SKM-1 (cell line): ENCODE data around the gene NMD3.
"Not testable (repeated sequence)": the region's sequence is repeated elsewhere in the genome, so short reads cannot be mapped to it uniquely, and the experiment has no call there.

Source experiments
- DNase-seq: peaks from one replicate; lab custom pipeline; 2025; ENCODE audit not compliant: unreplicated experiment; lab: John Stamatoyannopoulos, UW

The NMD3 gene

GRCh38 chr3:161274691-161275298 is 53.7 kb downstream of the NMD3 start:
- peak; percentile 14 for DNase-seq

DNA sequence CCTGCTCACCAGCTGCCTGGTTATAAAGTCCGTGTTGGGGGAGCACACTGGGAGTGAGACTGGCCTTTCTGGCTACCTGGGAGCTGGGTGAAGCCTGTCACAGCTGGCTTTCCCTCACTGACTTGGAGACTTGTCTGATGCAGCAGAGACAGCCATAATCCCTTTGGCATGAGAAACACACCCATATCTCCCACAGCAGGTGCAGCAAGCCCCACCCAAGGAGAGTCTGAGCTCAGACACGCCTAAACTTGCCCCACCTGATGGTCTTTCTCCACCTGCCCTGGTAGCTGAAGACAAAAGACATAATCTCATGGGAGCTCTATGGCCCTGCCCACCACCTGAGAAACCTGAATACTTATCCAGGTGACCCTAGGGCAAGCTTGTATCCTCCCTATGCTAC is 54.8 kb downstream of the NMD3 start:
- no peak for DNase-seq

GRCh38 chr3:161282387-161282786 is 61.3 kb downstream of the NMD3 start:
- DNase-seq, result not testable (repeated sequence)

DNA sequence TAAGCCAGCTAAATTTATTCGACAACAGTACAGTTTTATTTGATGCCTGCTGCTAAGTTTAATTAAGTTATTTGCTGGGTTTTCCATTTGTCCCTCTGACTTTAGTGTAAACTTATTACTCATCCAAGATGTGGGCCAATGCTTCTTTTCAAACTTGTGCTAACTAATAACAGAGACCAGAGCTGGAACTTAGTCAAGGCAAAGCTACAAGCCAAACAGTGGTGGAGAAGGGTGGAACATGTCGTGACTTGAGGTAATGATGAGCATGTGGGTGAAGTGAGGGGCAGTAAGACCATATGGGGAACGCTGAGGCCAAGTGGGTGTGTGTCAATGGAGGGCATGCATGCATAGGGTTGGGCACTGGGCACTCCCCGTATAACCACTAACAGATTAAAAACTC is 63.9 kb downstream of the NMD3 start:
- no peak for DNase-seq

GRCh38 chr3:161289174-161289573 is 68.1 kb downstream of the NMD3 start:
- DNase-seq, result no peak

DNA sequence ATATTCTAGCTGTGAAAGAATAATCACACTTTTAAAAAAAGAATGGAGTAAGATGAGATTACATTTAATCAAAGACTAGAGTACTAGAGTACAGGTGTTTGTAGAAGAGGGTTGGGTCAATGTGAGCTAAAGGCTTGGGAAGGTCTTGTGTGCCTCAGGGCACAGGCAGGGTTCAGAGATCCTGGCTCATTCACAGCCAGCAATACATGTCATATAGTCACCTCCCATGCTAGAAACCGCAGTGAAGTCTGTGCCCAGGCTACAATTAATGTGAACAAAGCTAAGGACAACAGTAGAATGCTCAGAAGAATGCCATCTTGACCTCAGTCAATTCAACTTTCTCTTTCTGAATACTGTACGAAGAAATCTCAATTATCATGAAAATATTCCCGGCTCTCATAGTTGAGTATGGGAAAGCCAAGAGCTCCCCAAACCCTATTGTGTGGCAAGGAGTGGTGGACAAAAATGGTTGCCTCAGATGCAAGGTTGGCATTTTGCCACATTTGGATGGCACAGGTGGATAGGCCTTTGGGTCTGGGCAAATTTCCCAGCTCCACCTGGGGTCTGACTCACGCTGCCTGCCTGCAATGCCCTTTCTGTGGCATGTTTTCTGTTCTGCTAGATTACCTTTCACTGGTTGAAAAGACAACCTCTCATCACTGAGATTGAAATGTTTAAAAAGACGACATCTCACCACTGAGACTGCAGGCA is 70.2 kb downstream of the NMD3 start:
- DNase-seq, result no peak

DNA sequence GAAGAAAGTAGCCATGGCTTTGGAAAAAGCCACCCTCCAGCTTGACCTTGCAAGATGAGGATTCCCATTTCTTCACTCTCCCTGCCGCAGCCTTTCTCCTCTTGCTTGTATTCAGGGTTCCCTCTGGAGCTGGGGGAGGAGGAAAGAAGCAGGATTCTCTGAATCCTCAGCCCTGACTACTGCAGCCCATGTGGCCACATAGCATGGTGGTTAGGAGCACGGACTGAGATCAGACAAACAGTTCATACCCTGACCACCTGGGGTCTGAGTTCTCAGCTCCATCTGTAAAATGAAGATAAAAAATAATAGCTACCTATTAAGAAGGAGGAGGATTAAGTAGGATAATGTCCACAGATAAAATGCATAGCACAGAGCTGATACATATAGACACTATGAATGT is 72.3 kb downstream of the NMD3 start:
- no peak for DNase-seq

DNA sequence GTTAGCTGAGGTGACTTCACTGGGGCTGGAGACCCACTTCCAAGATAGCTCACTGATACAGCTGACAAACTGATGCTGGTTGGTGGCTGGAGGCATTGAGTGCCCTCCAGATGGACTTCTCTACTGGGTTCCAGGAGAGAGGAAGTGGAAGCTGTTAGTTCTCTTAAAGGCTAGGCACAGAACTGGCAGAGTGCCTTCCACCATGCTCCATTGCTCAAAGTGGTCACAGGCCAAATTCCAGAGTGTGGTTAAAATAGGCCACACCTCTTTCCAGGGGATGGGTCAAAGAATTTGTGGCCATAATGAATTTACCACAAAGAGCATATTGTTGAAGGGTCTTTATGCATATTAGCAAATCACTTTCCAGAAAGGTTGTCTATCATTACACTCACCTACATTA is 74.2 kb downstream of the NMD3 start:
- no peak for DNase-seq

DNA sequence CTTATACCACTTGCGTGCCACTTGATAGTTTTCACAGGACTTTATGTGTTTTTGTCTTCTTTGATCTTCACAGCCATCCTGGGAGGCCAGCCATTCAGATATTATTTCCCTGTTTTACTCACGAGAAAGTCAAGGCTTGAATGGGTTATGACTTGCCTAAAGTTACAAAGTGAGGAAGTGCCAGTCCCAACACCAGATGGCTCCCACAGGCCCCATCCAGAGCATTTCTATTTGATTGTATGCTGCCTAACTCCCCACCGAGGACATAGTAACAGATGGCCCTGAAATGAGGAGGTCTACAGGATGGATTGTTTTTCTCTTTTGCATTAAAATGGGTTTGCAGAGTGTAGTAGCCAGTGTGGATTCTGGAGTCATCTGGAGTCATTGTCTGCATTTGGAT is 75.7 kb downstream of the NMD3 start:
- DNase-seq, result no peak
